AG09309 (cell line): ENCODE results near the gene LIMS2.
A peak's percentile ranks its signal among the peaks of the same experiment; 100 is the strongest.

Source experiments
- DNase-seq: peaks from one replicate; pipeline ENCODE4 v3.0.0-alpha.2; 2010; ENCODE audit warnings: low read depth
- H3K4me3 ChIP-seq: 2 replicates; pipeline ENCODE4 v1.5.1; 2011; ENCODE audit warnings: mild to moderate bottlenecking, low read depth, low read length, moderate library complexity; ENCODE audit not compliant: control insufficient read depth
- CTCF ChIP-seq: IDR thresholded peaks from 2 replicates; pipeline ENCODE4 v1.5.1; 2011; ENCODE audit warnings: mild to moderate bottlenecking, low read depth, low read length, inconsistent platforms; ENCODE audit not compliant: insufficient read depth, control insufficient read depth; ENCODE audit errors: missing control alignments

The LIMS2 gene

GRCh38 chr2:127592761-127593227 is 82.5 kb downstream of the LIMS2 start:
- no peak for DNase-seq
- no peak overlapping the region for H3K4me3 ChIP-seq
- no peak for TF ChIP-seq CTCF

GRCh38 chr2:127591221-127591923 is 84.0 kb downstream of the LIMS2 start:
- H3K4me3 ChIP-seq, result no peak overlapping the region

GRCh38 chr2:127590386-127591190 is 84.7 kb downstream of the LIMS2 start:
- TF ChIP-seq CTCF, result no peak
- no peak for DNase-seq
- no peak overlapping the region for H3K4me3 ChIP-seq

More at GRCh38 chr2:127591221-127591923, 84.0 kb downstream of the LIMS2 start:
- no peak for DNase-seq
- peak; percentile 99 for TF ChIP-seq CTCF

GRCh38 chr2:127589841-127590240 is 85.5 kb downstream of the LIMS2 start:
- TF ChIP-seq CTCF, result no peak
- DNase-seq, result no peak
- H3K4me3 ChIP-seq, result no peak overlapping the region

GRCh38 chr2:127589358-127589757 is 86.0 kb downstream of the LIMS2 start:
- no peak for DNase-seq
- H3K4me3 ChIP-seq, result no peak overlapping the region
- TF ChIP-seq CTCF, result no peak
